Astrocyte (in vitro differentiated cells and primary cell): ENCODE results near the gene FAM222A. TPM values are rescaled to one million over a fixed set of nuclear protein-coding genes. Genes with fewer than 3 reads are reported as not detected.

Experiments
- DNase-seq: peaks from one replicate; pipeline ENCODE4 v3.0.0-alpha.2; 2010; ENCODE audit warnings: low read depth
- FAIRE-seq: peaks from 2 replicates; lab custom pipeline; 2011; peaks lifted over from hg19 to GRCh38; lab: Jason Lieb, UNC
- H2AFZ ChIP-seq: 2 replicates; pipeline ENCODE4 v1.6.0; 2012; ENCODE audit warnings: low read depth, low read length, inconsistent platforms
- H3K27ac ChIP-seq: 2 replicates; pipeline ENCODE4 v1.5.1; 2011; ENCODE audit warnings: low read depth, low read length, inconsistent platforms
- H3K27me3 ChIP-seq: 2 replicates; pipeline ENCODE4 v1.6.0; 2011; ENCODE audit warnings: low read length, inconsistent platforms; ENCODE audit not compliant: insufficient read depth
- H3K36me3 ChIP-seq: 2 replicates; pipeline ENCODE4 v1.5.1; 2011; ENCODE audit warnings: low read length, inconsistent platforms; ENCODE audit not compliant: insufficient read depth
- H3K4me1 ChIP-seq: 2 replicates; pipeline ENCODE4 v1.5.1; 2011; ENCODE audit warnings: low read length, inconsistent platforms; ENCODE audit not compliant: insufficient read depth
- H3K4me2 ChIP-seq: 2 replicates; pipeline ENCODE4 v1.6.0; 2012; ENCODE audit warnings: low read length, inconsistent platforms
- H3K4me3 ChIP-seq: 2 replicates; pipeline ENCODE4 v1.5.1; 2011; ENCODE audit warnings: low read depth, mild to moderate bottlenecking, low read length, inconsistent platforms; ENCODE audit not compliant: insufficient read depth
- H3K79me2 ChIP-seq: 2 replicates; pipeline ENCODE4 v1.6.0; 2012; ENCODE audit warnings: mild to moderate bottlenecking, low read length, inconsistent platforms; ENCODE audit not compliant: insufficient read depth
- H3K9ac ChIP-seq: 2 replicates; pipeline ENCODE4 v1.6.0; 2012; ENCODE audit warnings: mild to moderate bottlenecking, low read length, inconsistent platforms
- H3K9me3 ChIP-seq: 2 replicates; pipeline ENCODE4 v1.5.1; 2012; ENCODE audit warnings: low read depth, mild to moderate bottlenecking, low read length, inconsistent platforms; ENCODE audit not compliant: insufficient read depth
- H4K20me1 ChIP-seq: 2 replicates; pipeline ENCODE4 v1.6.0; 2012; ENCODE audit warnings: low read length, inconsistent platforms; ENCODE audit not compliant: insufficient read depth
- H3K27ac Mint-ChIP-seq: one replicate; pipeline ENCODE4 v1.8.0; 2021; ENCODE audit warnings: mild to moderate bottlenecking, mixed read lengths; ENCODE audit not compliant: unreplicated experiment
- H3K27me3 Mint-ChIP-seq: one replicate; pipeline ENCODE4 v1.8.0; 2021; ENCODE audit warnings: low read depth, mixed read lengths; ENCODE audit not compliant: unreplicated experiment
- H3K36me3 Mint-ChIP-seq: one replicate; pipeline ENCODE4 v1.8.0; 2021; ENCODE audit warnings: low read depth, mixed read lengths; ENCODE audit not compliant: unreplicated experiment
- H3K4me1 Mint-ChIP-seq: one replicate; pipeline ENCODE4 v1.8.0; 2021; ENCODE audit warnings: low read depth, mixed read lengths; ENCODE audit not compliant: unreplicated experiment
- H3K4me3 Mint-ChIP-seq: one replicate; pipeline ENCODE4 v1.8.0; 2021; ENCODE audit warnings: mild to moderate bottlenecking, moderate library complexity, mixed read lengths; ENCODE audit not compliant: unreplicated experiment
- H3K9me3 Mint-ChIP-seq: one replicate; pipeline ENCODE4 v1.8.0; 2021; ENCODE audit warnings: mild to moderate bottlenecking, mixed read lengths; ENCODE audit not compliant: unreplicated experiment
- CTCF ChIP-seq: IDR thresholded peaks from 2 replicates; pipeline ENCODE4 v1.5.1; 2011; ENCODE audit warnings: low read depth, mild to moderate bottlenecking, inconsistent platforms, low read length, moderate library complexity; ENCODE audit not compliant: insufficient read depth
- EZH2 ChIP-seq: IDR thresholded peaks from 2 replicates; pipeline ENCODE4 v1.6.1; 2012; ENCODE audit warnings: mild to moderate bottlenecking, low read length, inconsistent platforms; ENCODE audit not compliant: insufficient read depth
- total RNA-seq: library from RNA; stranded (reverse); gene quantifications from 2 replicates; pipeline ENCODE4 v1.2.1, GENCODE V29; 2021

Gene FAM222A
- total RNA-seq, 1 donor from 2014 or later: 1.2 TPM

GRCh38 chr12:109770861-109771670 lies 57.4 kb downstream of the FAM222A start:
- FAIRE-seq (no peak), DNase-seq (no peak)
- Histone ChIP-seq H3K9ac (no peak overlapping the region), H3K9me3 (no peaks in the 10 kb centered on the region), H3K27me3 (peaks cover 2% of the 10 kb centered on the region), H3K4me3 (no peak overlapping the region), H2AFZ (no peak overlapping the region), H3K4me1 (no peaks in the 10 kb centered on the region), H3K36me3 (no peaks in the 10 kb centered on the region), H3K79me2 (no peaks in the 10 kb centered on the region), H3K27ac (no peak overlapping the region), H4K20me1 (no peaks in the 10 kb centered on the region), H3K4me2 (no peak overlapping the region)
- no peaks in the 10 kb centered on the region for H3K36me3 Mint-ChIP-seq
- no peaks in the 10 kb centered on the region for H3K9me3 Mint-ChIP-seq
- H3K4me1 Mint-ChIP-seq: no peaks in the 10 kb centered on the region
- H3K4me3 Mint-ChIP-seq: no peak overlapping the region
- H3K27ac Mint-ChIP-seq: no peak overlapping the region
- TF ChIP-seq EZH2: no peak
- no peak for TF ChIP-seq CTCF
- H3K27me3 Mint-ChIP-seq: peaks cover 20% of the 10 kb centered on the region

GRCh38 chr12:109771746-109772621 lies 58.4 kb downstream of the FAM222A start:
- H3K9me3 ChIP-seq: no peaks in the 10 kb centered on the region
- no peaks in the 10 kb centered on the region for H3K36me3 Mint-ChIP-seq
- H3K79me2 ChIP-seq: no peaks in the 10 kb centered on the region
- no peaks in the 10 kb centered on the region for H3K36me3 ChIP-seq
- DNase-seq (no peak), FAIRE-seq (no peak)
- no peak overlapping the region for H3K4me3 ChIP-seq
- no peak overlapping the region for H3K27ac Mint-ChIP-seq
- H3K4me1 Mint-ChIP-seq: no peaks in the 10 kb centered on the region
- peaks cover 20% of the 10 kb centered on the region for H3K27me3 Mint-ChIP-seq
- no peaks in the 10 kb centered on the region for H3K9me3 Mint-ChIP-seq
- no peak for TF ChIP-seq EZH2
- TF ChIP-seq CTCF: no peak
- no peak overlapping the region for H3K4me3 Mint-ChIP-seq
- no peak overlapping the region for H2AFZ ChIP-seq
- H3K27ac ChIP-seq: no peak overlapping the region
- H3K4me2 ChIP-seq: no peak overlapping the region
- H3K4me1 ChIP-seq: no peaks in the 10 kb centered on the region
- no peaks in the 10 kb centered on the region for H4K20me1 ChIP-seq
- no peak overlapping the region for H3K9ac ChIP-seq
- peaks cover 4% of the 10 kb centered on the region for H3K27me3 ChIP-seq
